Left hindlimb (tissue), 1 donor: Measurements from ENCODE around the gene GINS2.

Experiments used
- DNase-seq: peaks from one replicate; pipeline ENCODE4 v3.0.0-alpha.2; 2018

The GINS2 gene

GRCh38 chr16:85664580-85665372, 24.0 kb downstream of the GINS2 start:
- no peak for DNase-seq

GRCh38 chr16:85663891-85664321, 24.8 kb downstream of the GINS2 start:
- DNase-seq, result no peak

GRCh38 chr16:85662976-85663830, 25.6 kb downstream of the GINS2 start:
- DNase-seq, result no peak

GRCh38 chr16:85662482-85662812, 26.3 kb downstream of the GINS2 start:
- DNase-seq, result no peak

- DNase-seq, result no peak
Observed at GRCh38 chr16:85661740-85662481, 26.8 kb downstream of the GINS2 start.

GRCh38 chr16:85660843-85661739, 27.7 kb downstream of the GINS2 start:
- no peak for DNase-seq

- peak; percentile 68 for DNase-seq
Observed at GRCh38 chr16:85659805-85660511, 28.8 kb downstream of the GINS2 start.

- DNase-seq, result no peak
Observed at GRCh38 chr16:85659336-85659735, 29.4 kb downstream of the GINS2 start.

GRCh38 chr16:85658504-85659326, 30.0 kb downstream of the GINS2 start:
- DNase-seq, result no peak

GRCh38 chr16:85657996-85658395, 30.8 kb downstream of the GINS2 start:
- no peak for DNase-seq

- no peak for DNase-seq
Observed at GRCh38 chr16:85657267-85657650, 31.5 kb downstream of the GINS2 start.

GRCh38 chr16:85656351-85657266, 32.1 kb downstream of the GINS2 start:
- peak; percentile 28 for DNase-seq

GRCh38 chr16:85655216-85656129, 33.3 kb downstream of the GINS2 start:
- DNase-seq, result no peak

GRCh38 chr16:85654251-85655095, 34.3 kb downstream of the GINS2 start:
- no peak for DNase-seq

GRCh38 chr16:85653290-85653891, 35.4 kb downstream of the GINS2 start:
- no peak for DNase-seq

GRCh38 chr16:85652431-85653221, 36.1 kb downstream of the GINS2 start:
- DNase-seq, result peak; percentile 69
